Caki2 (cell line): ENCODE measurements around the gene RDH12. TPM values are rescaled to one million over a fixed set of nuclear protein-coding genes. Genes with fewer than 3 reads are reported as not detected.
A peak's percentile ranks its signal among the peaks of the same experiment; 100 is the strongest.

Source experiments
- DNase-seq: peaks from one replicate; pipeline ENCODE4 v3.0.0-alpha.2; 2015; ENCODE audit warnings: low read depth
- in situ Hi-C: cut with HindIII; loops from 2 replicates; pipeline ENCODE4 v1.10.0; 2016; ENCODE audit warnings: low sequenced_read_pairs, low pct_unique_long_range_greater_than_20kb, mixed read lengths
- total RNA-seq: library from RNA; depleted of rRNA; stranded (reverse); fragments of >200 nt; shearing (Covaris generic); gene quantifications from 2 replicates; pipeline ENCODE4 v1.2.3, GENCODE V29; 2014; ENCODE audit warnings: low replicate concordance

The RDH12 gene
- total RNA-seq, 1 experiment from 2014 or later: not detected

DNA sequence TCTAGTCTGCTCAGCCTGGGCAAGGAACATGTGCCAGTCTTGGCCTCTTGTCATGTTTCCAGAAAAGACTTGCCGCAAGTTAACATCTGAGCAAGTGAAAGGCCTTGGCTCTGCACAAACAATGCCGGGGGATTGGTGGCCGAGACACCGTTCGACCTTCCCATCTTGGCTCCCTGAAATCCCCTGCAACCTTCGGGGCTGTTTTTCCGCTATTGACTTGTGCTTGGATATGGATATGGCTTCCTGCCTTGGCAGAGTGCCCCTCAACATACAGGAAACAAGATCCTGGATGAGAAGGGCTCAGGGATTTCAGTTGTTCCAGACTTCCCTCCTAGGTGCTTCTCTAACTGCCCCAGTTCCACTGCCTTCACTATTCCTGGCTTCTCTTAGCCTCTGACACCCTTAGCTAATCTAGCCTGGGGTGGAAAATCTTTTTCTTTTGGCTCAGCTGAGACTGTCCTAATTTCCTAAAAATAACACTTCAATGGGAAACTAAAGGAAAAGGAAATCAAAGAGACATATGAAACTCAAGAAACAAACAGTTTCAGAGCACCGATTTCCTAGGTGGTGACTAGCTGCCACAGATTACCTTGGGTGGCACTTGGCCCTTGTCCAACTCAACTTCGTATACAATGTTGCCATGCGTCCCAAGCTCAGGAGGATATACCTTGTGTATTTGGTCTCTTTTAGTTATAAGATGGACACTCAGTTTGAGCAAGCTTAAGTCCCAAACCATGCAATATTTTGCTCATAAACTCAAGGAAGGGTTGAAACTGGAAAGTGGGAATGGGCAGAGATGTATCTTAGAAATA, 33.9 kb downstream of the RDH12 start:
- in situ Hi-C loops: no loop called here
- no peak for DNase-seq

DNA sequence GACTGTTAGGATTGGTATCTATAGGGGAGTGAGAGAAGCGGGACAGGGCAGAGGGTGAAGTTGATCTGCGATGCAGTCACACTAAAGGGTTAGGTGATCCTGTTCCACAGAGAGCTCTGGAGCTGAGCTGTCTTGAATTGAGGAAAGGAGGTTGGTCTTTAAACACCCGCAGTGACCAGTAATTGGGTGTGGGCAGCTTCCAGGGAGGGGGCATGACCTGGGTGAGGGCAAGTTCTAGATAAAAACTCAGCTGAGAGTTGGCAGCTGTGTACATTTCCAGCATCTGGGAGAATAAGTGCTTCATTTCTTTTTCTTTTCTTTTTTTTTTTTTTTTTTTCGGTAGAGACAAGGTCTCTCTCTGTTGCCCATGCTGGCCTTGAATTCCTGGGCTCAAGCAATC, 35.1 kb downstream of the RDH12 start:
- DNase-seq: no peak
- in situ Hi-C loops: no loop called here

DNA sequence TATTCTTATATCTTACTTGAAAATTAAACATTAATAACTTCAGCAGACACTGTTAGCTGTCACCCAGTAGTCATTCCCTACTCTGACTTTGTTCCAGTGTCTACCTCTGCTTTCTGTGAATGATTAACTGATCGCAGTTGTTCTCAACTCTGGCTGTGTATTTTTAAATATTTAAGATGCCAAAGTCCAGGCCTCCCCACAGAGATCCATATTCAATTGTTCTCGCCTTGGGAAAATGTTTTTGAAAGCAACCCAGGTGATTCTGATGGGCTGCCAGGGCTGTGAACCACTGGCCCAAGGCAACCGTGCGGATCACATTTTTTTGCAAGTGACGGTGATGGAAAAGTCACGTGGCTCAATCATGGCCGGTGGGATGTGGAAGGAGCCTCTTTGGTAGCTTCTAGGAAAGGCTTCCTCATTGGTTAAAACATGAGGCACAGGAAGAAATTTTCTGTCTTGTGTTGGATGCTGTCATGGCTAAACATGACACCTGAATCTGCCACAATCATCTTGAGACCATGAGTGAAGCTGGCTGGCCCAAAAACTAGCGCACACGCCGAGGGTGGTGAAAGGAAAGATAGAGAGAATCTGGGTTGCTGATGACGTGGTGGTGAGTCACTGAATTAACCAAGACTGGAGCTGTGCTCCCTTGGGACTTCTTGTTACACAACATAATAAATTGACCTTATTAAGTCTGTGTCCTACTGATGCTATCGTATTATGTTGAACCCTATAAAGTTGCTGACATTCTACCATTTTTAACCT, 37.2 kb downstream of the RDH12 start:
- in situ Hi-C loops: no loop called here
- peak; percentile 90 for DNase-seq

DNA sequence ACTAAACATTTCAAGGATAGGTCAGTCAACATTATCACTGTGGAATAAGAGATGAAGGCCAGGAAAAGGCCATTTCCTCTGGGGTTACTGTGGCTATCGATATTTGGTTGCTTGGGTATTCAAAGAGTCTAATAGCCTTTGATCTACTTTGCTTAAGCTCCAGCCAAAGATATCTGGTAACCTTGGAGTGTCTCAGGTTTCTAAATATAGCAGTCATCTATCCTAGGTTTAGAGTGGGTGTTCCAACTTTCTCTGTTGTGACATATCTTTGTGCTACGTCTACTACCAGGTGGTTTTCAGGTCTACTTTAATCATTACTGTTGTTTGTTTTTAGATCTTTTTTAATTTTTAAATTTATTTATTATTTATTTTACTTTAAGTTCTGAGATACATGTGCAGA, 42.4 kb downstream of the RDH12 start:
- in situ Hi-C loops: no loop called here
- DNase-seq: no peak

DNA sequence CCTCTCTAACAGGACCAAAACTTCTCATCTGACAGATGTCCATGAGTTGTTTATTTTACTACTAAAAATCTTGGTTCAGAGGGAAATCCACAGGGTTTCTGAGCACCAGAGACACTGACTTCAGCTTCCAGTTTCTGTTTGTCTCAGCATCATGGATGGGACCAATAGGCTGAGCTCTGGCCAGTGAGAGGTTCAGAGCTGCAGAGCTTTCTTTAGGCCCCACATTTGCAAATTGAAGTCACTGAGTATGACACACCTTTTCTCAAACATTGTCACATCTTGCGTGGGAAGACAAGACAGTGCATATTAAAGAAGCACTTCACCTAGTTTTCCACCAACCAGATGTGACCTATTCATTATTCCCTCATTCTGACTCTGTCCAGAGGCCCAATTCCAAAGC, 45.2 kb downstream of the RDH12 start:
- no peak for DNase-seq
- in situ Hi-C loops: no loop called here

DNA sequence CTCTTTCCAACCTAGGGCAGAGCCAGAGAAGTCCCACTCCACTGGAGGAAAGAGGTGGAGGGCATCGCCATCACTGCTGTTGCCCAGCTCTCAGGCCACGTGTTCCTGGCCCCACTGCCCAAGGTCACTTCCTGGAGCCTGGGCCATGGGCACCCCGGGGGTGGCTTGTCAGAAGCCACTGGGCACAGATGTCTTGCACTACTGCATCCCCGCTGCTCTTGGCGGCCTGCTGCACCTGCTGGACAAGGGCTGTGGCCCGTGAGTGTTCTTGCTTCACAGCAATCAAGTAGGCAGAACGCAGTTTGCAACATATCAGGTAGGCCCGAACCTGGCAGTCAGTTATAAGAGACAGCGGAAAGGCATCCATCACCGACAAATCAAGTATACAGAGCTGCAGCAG, 46.6 kb downstream of the RDH12 start:
- in situ Hi-C loops: no loop called here
- no peak for DNase-seq

DNA sequence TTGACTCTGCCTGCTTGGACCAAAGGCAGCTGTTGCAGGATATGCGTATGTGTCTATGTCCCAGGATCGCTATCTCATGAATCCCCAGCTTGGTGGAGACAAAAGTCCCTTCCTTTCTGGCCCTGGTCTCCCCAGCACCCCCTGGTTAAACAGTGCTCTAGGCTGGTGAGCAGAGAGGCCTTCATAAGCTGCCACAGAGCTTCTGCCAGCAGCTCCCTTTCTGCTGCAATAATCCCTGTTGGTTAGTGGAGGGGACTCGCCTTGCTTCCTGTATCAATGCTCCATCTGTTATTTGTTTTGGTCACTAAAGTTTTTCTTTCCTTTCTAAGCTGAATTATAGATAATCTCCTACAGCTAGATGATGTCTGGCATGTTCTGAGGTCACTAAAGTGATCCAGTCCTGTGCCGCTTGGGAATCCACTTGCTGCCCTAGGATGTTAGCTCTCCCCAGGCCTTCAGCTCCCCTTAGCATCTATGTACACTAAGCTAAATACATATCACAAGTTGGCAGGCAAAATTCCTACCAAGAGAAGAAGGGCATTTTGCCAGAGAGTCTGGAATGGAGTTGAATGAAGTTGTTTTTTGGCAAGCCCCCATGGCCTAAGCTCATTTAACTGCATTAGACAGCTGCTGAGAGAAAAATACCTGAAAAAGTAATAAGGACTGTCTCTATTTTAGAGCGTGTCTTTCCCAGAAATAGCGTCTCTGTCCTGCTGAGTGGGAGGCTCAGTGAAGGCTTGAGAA, 47.8 kb downstream of the RDH12 start:
- in situ Hi-C loops: no loop called here
- DNase-seq: no peak

DNA sequence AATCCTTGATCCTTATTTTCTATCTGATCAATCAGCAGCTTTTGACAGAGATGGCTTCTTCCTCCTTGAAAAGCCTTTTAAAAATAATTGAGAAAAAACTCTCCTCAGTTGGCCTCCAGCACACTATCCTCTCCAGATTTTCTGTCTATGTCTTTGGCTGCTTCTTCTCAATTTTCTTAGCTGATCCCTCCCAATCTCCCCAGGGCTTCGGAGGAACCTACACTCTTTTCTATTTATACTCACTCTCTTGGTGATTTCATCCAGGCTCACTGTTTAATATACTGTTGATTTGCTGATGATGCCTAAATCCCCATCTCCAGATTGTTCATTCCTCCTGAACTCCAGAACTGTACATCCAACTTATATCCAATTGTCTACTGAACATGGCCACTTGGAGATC, 54.8 kb downstream of the RDH12 start:
- in situ Hi-C loops: no loop called here
- DNase-seq: no peak

DNA sequence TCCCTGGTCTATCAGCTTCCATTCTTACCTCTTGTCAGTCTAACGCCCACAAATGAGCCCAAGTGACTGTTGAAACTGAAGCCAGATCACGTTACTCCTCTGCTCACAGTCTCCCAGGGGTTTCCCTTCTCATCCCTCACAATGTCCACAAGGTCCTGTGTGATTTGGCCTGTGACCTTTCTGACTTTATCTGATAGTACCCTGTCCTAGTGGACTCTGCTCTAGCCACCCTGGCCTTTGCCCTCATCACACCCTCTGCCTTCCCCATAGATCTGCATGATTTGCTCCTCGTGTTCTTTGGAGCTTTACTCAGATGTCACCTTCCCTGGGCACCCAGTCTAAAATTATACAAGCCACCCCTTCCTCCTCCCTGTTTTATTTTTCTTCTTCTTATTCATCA, 55.5 kb downstream of the RDH12 start:
- in situ Hi-C loops: no loop called here
- DNase-seq: no peak

DNA sequence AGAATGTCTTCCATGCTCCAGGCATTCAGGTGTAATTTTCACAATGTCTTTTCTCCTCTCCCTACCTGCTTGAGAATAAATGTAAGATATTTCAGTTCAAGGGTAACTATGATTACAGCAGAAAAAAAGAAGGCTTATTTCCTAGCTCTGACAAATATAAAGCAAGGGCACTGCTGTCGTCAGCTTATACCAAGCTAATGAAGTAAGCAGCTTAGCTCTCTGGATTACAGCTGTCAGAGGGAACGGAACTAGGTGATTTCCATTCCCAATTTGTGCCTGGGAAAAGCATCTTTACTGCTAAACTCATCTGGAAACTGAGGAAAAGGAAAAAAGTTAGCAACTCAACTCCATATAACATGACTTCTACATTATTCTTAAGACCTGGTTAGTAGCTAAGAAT, 58.2 kb downstream of the RDH12 start:
- DNase-seq: no peak
- in situ Hi-C loops: no loop called here

DNA sequence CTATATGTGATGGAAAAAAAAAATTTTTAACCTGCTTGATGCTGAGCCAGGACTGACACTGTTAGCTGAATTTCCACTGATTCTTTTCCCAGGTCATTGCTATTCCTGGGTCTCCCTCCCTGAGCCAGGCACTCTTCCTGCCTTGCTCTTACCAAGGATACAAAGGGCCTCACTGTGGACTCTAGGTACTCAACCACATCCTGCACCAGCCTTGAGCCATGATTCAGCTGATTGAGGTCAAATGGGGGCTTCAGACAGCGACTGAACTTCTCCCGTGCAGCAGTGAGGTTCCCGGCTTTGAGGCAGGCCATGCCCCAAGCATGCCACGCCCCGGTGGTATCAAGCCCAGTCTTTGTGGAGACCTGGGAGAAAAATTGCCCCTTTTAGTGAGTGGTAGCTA, 60.4 kb downstream of the RDH12 start:
- in situ Hi-C loops: no loop called here

DNA sequence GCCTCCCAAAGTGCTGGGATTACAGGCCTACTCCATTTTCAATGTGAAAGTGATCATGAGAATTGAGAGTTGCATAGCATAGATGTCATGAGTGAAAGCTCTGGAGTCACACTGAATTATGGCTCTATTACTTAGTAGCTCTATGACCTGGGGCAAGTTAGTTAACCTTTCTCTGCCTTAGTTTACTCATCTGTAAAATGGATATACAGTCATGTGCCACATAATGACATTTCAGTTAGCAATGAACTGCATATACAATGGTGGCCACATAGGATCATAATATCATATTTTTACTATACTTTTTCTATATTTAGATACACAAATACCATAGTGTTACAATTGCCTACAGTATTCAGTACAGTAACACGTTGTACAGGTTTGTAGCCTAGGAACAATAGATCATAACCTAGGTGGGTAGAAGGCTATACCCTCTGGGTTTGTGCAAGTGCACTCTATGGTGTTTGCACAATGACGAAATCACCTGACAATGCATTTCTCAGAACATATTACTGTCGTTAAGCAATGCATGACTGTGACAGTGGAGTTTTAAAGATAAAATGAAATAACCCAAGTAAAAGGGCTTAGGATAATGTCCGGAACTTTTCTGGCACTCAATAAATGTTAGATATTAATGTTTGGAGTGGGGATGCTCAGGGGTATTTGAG, 61.6 kb downstream of the RDH12 start:
- DNase-seq: no peak
- in situ Hi-C loops: no loop called here

More for the DNA sequence above, 60.4 kb downstream of the RDH12 start:
- no peak for DNase-seq

DNA sequence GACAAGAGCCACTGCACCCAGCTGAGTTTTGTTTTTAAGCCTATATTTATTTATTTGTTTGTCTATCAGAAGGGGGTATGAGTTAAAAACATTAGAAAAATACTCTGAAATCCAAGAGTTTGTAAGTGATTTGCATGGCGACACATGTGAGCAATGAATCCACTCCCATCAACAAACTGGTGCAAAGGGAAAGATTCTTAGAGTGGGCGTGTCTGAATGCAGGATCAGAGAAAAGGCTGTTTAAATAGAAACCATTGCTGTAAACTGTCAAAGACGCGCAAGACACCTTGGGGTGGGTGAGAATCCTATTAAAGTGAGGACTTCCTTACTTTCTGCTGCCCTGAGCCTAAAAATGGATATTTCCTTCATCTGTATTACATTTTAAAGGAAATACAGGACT, 62.8 kb downstream of the RDH12 start:
- DNase-seq: no peak
- in situ Hi-C loops: no loop called here

DNA sequence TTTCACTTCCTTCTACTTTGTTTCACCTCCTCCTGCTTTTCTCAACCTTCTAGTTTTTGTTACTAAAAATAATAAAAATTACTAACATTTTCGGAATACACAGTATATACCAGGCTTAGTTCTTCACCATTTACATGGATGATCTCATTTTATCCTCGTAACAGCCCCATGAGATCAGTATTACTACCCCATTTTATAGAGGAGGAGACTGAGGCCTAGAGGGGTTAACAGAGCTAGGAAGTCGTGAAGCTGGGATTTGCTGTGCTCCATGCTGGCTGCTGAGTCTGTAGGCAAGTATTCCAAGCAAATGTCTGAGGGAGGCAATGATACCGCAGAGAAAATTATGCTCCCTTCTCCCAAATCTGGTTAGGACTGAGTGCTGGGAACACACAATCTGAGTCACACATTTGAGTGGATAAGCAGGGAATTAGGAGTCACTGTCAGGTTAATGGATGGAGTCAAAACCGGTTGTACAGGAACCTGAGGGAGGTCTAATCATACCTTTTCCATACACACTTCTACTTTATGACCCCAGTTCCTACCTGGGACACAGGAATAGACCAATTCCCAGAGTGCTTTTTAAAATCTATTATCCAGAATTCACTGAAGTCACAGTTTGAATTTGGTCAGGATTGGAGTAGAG, 63.6 kb downstream of the RDH12 start:
- in situ Hi-C loops: no loop called here
- no peak for DNase-seq

DNA sequence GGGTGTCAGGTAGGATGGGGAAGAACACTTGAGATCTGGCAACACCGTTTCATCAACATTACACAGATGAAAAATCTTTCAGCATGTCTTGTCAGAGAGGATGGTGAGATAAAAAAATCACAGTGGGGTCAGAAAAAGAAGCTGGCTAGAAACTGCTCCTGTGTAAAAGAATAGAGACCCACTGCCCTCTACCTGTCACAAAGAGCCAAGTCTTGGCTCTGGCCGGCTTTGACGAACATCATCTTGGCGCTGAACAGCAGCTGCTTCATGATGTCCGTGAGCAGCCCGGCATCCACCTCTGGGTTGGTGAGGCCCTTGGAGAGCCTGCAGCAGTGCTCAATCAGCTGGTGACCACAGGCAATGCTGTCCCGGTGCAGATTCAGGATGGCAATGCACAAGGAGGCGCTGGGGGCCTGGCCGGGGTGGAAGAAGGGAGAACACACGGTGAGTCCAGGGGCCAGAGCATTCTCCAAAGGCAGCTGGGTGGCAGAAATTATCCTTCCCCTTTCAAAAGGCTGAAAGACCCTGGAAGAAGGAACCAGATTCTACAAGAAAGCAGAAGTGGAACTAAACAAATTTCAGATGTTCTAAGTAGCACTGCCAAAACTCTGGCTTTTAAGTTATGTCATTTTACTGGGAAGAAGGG, 64.5 kb downstream of the RDH12 start:
- in situ Hi-C loops: no loop called here
- no peak for DNase-seq

DNA sequence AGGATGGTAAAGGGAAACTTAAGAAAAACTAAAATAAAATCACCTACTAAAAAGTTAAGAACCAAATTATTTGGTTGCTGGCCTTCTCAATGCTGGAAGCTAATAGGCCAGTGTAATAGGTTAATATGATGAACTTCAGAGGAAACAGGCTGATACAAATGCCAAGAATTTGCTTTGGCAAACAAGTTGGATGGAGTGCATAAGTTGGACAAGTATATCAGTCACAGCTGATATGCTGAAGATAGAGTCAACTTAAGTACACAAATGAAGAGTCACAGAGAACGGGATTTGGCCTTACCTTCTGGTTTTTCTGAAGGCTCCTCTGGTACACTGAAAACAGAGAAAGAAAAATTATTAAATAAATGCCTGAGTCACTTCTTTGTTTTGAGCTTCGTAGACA, 66.5 kb downstream of the RDH12 start:
- in situ Hi-C loops: no loop called here
- DNase-seq: no peak

DNA sequence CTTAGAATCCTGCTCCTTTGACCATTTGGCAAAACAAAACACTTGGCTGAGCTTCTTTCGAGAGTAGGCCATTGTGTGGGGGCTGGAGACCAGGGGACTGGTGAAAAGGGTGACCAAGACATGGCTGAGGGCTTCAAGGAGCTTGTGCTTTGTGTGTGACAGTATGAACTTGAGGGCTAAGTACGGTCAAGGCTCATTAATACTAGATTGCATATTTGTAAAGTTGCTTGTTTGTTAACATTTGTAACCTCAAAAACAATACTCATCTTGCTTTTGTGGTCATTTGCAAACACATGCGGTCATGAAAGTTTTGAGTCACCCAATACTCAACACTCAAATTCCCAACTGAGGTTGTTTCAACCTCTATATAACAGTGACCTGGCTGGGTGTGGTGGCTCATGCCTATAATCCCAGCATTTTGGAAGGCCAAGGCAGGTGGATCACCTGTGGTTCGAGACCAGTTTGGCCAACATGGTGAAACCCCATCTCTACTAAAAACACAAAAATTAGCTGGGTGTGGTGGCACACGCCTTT, 72.2 kb downstream of the RDH12 start:
- in situ Hi-C loops: no loop called here
- DNase-seq: no peak
